Uterus (tissue), 4 donors: ENCODE measurements around the gene UGT1A7. TPM values are rescaled to one million over a fixed set of nuclear protein-coding genes. Genes with fewer than 3 reads are reported as not detected.
"Not testable (repeated sequence)": the region's sequence is repeated elsewhere in the genome, so short reads cannot be mapped to it uniquely, and the experiment has no call there.

Experiments used
- DNase-seq, 2 donors: peaks; one replicate each; pipeline ENCODE4 v3.0.0-alpha.2; 2019 to 2020
- H3K27ac ChIP-seq, 2 donors: fragments of 200-600 bp; sonication (generic); 1 replicate in 1 of 2; 2 replicates in 1 of 2; pipeline ENCODE4 v1.5.1; 2016 to 2018
- H3K27me3 ChIP-seq, 2 donors: fragments of 200-600 bp; sonication (generic); one replicate each; pipeline ENCODE4 v1.5.1; 2018 to 2019; ENCODE audit warnings: control low read depth in 1 of 2
- H3K36me3 ChIP-seq, 2 donors: fragments of 200-600 bp; sonication (generic); one replicate each; pipeline ENCODE4 v1.5.1; 2019; ENCODE audit warnings: control low read depth in 1 of 2
- H3K4me1 ChIP-seq, 2 donors: fragments of 200-600 bp; sonication (generic); one replicate each; pipeline ENCODE4 v1.5.1; 2018 to 2019; ENCODE audit warnings: control low read depth in 1 of 2
- H3K4me3 ChIP-seq, 2 donors: fragments of 200-600 bp; sonication (generic); 1 replicate in 1 of 2; 2 replicates in 1 of 2; pipeline ENCODE4 v1.5.1; 2018 to 2019; ENCODE audit warnings: mild to moderate bottlenecking in 1 of 2
- H3K9me3 ChIP-seq, 2 donors: fragments of 200-600 bp; sonication (generic); one replicate each; pipeline ENCODE4 v1.5.1; 2019; ENCODE audit warnings: control low read depth in 1 of 2
- CTCF ChIP-seq, 4 experiments: fragments of 200-600 bp in 2 of 4; fragments of 450-650 bp in 2 of 4; sonication (generic) in 2 of 4; IDR thresholded peaks; one replicate each; pipeline ENCODE4 v1.5.1; 2016 to 2019; ENCODE audit warnings: antibody characterized with exemption in 4 of 4, mild to moderate bottlenecking in 2 of 4, moderate library complexity in 1 of 4
- POLR2A ChIP-seq, 2 donors: fragments of 450-650 bp; IDR thresholded peaks; one replicate each; pipeline ENCODE4 v1.6.1; 2016; ENCODE audit warnings: antibody characterized with exemption in 2 of 2, mild to moderate bottlenecking in 1 of 2, moderate library complexity in 1 of 2
- intact Hi-C: fragments of 100-400 bp; cut with DNase I; formaldehyde crosslinking; loops from one replicate; pipeline ENCODE4 v1.15.1; 2023; ENCODE audit warnings: low total_unique reads
- total RNA-seq, 4 donors: library from RNA; depleted of rRNA in 3 of 4; stranded (reverse); fragments of >200 nt in 3 of 4; gene quantifications; one replicate each; pipeline versions ENCODE4 v1.1.0 to v1.2.4, GENCODE V29; 2014 to 2023
- donor health status: DM: yes; HTN: yes; CAD: no.

The UGT1A7 gene
- total RNA-seq, result under 1 TPM in 1 of 4 donors, not detected in 3; 0.29 TPM

- Histone ChIP-seq H3K36me3 (no peaks in the 10 kb centered on the region), H3K27me3 (no peaks in the 10 kb centered on the region), H3K27ac (no peak within 1 kb of the TSS), H3K9me3 (no peaks in the 10 kb centered on the region), H3K4me1 (no peaks in the 10 kb centered on the region), H3K4me3 (no peak within 1 kb of the TSS)
- TF ChIP-seq CTCF (IDR thresholded peaks at IDR 0.05), result no peak
- TF ChIP-seq POLR2A (IDR thresholded peaks at IDR 0.05), result no peak
- intact Hi-C loops, result no loop called here
- no peak for DNase-seq
Observed at GRCh38 chr2:233681521-233682099, at the start of gene UGT1A7. Gene UGT1A7, plus strand, starts transcription at chr2:233681901. Its CDS starts 37 bp downstream, at chr2:233681938.

GRCh38 chr2:233636306-233636705, 45.4 kb upstream of the UGT1A7 start, which contains the start of gene UGT1A10:
Gene UGT1A10, plus strand, starts transcription at chr2:233636448. Its CDS starts 75 bp downstream, at chr2:233636523.
- H3K9me3 ChIP-seq, H3K4me3 ChIP-seq, H3K27ac ChIP-seq, DNase-seq, H3K4me1 ChIP-seq, H3K36me3 ChIP-seq, intact Hi-C loops, H3K27me3 ChIP-seq: not testable (repeated sequence)

GRCh38 chr2:233638836-233639235, 42.9 kb upstream of the UGT1A7 start:
- TF ChIP-seq POLR2A (IDR thresholded peaks at IDR 0.05), result no peak
- TF ChIP-seq CTCF (IDR thresholded peaks at IDR 0.05), result no peak
- no peaks in the 10 kb centered on the region for H3K36me3 ChIP-seq
- no peaks in the 10 kb centered on the region for H3K4me1 ChIP-seq
- DNase-seq, result no peak
- intact Hi-C loops, result no loop called here
- no peaks in the 10 kb centered on the region for H3K27me3 ChIP-seq
- H3K27ac ChIP-seq, result no peak overlapping the region
- H3K4me3 ChIP-seq, result no peak overlapping the region
- H3K9me3 ChIP-seq, result no peaks in the 10 kb centered on the region

GRCh38 chr2:233639860-233640259, 41.8 kb upstream of the UGT1A7 start:
- TF ChIP-seq POLR2A (IDR thresholded peaks at IDR 0.05), result no peak
- intact Hi-C loops, result no loop called here
- no peaks in the 10 kb centered on the region for H3K9me3 ChIP-seq
- DNase-seq, result no peak
- no peaks in the 10 kb centered on the region for H3K4me1 ChIP-seq
- H3K36me3 ChIP-seq, result no peaks in the 10 kb centered on the region
- H3K27me3 ChIP-seq, result no peaks in the 10 kb centered on the region
- no peak overlapping the region for H3K4me3 ChIP-seq
- H3K27ac ChIP-seq, result no peak overlapping the region

GRCh38 chr2:233643128-233643527, 38.6 kb upstream of the UGT1A7 start:
- Histone ChIP-seq H3K27ac (no peak overlapping the region), H3K9me3 (no peaks in the 10 kb centered on the region), H3K4me1 (no peaks in the 10 kb centered on the region), H3K36me3 (no peaks in the 10 kb centered on the region), H3K27me3 (no peaks in the 10 kb centered on the region), H3K4me3 (no peak overlapping the region)
- TF ChIP-seq POLR2A (IDR thresholded peaks at IDR 0.05) (no peak), CTCF (IDR thresholded peaks at IDR 0.05) (no peak)
- intact Hi-C loops, result no loop called here
- DNase-seq, result no peak

GRCh38 chr2:233646033-233646432, 35.7 kb upstream of the UGT1A7 start:
- H3K27ac ChIP-seq, H3K9me3 ChIP-seq, intact Hi-C loops, H3K4me3 ChIP-seq, H3K4me1 ChIP-seq, H3K36me3 ChIP-seq, H3K27me3 ChIP-seq, DNase-seq: not testable (repeated sequence)

GRCh38 chr2:233650981-233651380, 30.7 kb upstream of the UGT1A7 start:
- no peak for DNase-seq
- H3K27ac ChIP-seq, result no peak overlapping the region
- H3K9me3 ChIP-seq, result no peaks in the 10 kb centered on the region
- H3K27me3 ChIP-seq, result no peaks in the 10 kb centered on the region
- TF ChIP-seq CTCF (IDR thresholded peaks at IDR 0.05), result no peak
- TF ChIP-seq POLR2A (IDR thresholded peaks at IDR 0.05), result no peak
- no peak overlapping the region for H3K4me3 ChIP-seq
- intact Hi-C loops, result no loop called here
- no peaks in the 10 kb centered on the region for H3K4me1 ChIP-seq
- H3K36me3 ChIP-seq, result no peaks in the 10 kb centered on the region
